HG03064 (cell line): ENCODE measurements around the gene CDC73.
"Not testable (repeated sequence)": the region's sequence is repeated elsewhere in the genome, so short reads cannot be mapped to it uniquely, and the experiment has no call there.

Experiments used
- ATAC-seq: cut with Tn5 transposase; IDR thresholded peaks from one replicate; pipeline ENCODE4 v1.9.1; 2021; ENCODE audit warnings: low read depth; ENCODE audit not compliant: unreplicated experiment

Gene CDC73

GRCh38 chr1:193113258-193113991 lies 8.4 kb upstream of the CDC73 start:
- ATAC-seq, result no peak

DNA sequence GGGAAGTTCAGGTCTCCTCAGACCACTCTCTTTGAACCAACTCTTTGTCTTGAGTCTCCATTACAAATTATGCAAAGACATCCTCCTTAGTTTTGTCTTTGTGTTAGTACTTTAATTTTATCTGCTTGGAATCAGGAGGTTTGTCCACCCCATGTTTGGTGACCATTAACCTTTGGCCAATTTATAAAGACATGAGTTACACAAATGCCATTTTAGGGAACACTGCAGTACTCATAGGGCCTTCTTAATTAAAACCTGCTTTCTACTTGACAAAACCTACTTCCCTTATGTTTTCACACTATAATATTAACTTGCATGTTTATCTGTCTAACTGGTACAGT lies 7.9 kb upstream of the CDC73 start:
- ATAC-seq, result no peak

GRCh38 chr1:193114485-193115095 lies 7.2 kb upstream of the CDC73 start:
- ATAC-seq, result no peak

GRCh38 chr1:193115629-193116227 lies 6.1 kb upstream of the CDC73 start:
- ATAC-seq, result no peak

GRCh38 chr1:193117167-193117566 lies 4.7 kb upstream of the CDC73 start:
- not testable (repeated sequence) for ATAC-seq

DNA sequence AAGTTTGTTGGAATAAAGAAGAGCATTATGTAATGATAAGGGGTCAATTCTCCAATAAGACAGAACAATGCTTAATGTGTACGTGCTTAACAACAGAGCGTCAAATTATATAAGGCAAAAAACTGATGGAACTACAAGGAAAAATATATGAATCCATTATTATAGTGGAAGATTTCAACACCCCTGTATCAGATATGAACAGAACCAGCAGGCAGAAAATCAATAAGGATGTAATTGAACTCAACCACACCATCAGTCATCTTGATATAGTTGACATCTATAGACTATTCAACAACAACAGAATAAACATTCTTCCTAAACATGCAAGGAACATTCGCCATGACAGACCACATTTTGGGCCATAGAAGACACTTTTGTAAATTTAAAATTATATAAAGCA lies 3.6 kb upstream of the CDC73 start:
- no peak for ATAC-seq

DNA sequence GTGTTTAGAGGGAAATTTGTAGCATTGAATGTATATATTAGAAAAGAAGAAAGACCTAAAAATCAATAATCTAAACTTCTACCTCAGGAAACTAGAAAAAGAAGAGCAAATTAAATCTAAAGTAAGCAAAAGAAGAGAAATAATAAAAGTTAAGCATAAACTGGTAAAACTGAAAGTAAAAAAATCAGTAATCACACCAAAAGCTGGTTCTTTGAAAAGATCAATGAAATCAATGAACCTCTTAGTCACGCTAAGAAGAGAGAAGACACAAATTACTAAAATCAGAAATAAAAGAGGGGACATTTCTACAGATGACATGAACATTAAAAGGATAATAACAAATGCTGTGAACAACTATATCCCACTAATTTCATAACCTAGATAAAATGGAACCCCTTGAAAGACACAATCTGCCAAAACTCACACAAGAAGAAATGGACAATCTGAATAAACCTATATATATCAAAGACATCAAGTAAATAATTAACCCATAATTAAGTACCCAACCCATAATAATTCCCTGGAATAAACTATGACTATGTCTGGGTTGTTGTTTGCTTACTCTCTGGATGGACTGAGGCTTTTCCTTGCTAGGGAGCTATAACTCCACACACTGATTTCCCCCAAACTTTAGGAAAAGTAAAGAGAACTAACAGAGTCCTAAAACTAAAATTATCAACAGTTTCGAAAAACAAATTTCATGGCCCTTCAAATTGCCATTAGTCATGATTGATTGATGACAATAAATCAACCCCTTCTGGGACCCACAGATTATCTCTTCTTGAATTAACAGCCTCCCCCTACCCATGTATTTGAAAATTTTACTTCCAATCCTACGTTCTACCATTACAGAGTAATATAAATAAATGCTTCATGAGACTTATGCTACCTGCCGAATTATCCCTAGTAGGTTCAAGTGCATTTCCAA lies 2.8 kb upstream of the CDC73 start:
- no peak for ATAC-seq

GRCh38 chr1:193120604-193121166 lies 1.1 kb upstream of the CDC73 start:
- ATAC-seq, result no peak

DNA sequence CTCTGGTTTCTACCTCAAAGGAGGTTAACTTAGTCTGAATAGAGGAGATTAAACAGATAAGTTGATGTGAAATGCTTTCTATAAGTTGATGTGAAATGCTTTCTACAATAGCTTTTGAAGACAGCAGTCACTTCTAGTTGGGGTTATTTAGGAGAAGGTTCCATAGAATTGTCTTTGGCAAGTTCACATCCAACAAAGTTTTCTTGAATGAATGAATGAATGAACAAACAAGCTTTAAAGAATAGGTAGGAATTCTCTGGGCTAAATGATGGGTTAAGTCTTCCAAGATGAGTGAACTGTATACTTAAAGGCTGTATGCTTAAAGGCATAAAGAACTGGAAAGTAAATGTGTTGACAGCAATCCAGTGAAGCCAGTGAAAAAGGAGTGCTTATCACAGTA lies 1.9 kb downstream of the CDC73 start:
- no peak for ATAC-seq

DNA sequence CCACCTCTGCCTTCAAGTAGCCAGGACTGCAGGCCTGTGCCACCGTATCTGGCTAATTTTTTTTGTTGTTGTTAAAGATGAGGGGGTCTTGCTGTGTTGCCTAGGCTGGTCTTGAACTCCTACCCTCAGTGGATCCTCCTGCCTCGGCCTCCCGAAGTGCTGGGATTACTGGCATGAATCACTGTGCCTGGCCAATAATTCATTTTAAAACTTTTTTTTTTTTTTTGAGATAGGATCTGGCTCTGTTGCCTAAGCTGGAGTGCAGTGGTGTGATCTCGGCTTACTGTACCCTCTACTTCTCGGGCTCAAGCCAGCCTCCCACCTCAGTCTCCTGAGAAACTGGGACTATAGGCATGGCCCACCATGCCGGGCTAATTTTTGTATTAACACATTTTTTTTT lies 3.5 kb downstream of the CDC73 start:
- no peak for ATAC-seq

DNA sequence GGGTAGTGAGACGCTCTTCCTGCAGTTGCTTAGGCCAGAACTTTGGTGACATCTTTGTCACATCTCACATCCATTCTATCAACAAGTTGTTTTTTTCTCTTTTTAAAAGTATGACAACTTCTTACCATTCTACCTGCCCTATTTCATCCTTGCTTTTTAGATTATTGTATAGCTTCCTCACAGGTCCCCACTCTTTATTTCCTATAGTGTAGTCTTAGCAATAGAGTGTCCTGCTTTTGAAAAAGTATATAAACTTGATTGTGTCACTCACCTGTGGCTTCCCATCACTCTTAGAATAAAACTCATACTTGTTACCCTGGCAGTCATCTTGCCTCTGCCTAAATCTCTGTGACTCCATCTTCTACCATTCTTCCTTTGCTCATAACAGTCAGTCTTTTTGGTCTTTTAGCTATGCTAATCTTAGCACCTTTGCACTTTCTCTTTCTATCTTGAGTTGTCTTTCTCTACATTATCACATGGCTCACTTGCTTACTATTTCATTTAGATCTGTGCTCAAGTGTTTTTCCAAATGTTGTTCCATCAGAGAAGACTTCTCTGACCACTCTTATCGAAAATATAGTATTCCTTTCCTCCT lies 9.5 kb downstream of the CDC73 start:
- ATAC-seq, result no peak

GRCh38 chr1:193140254-193140653 lies 18.4 kb downstream of the CDC73 start:
- no peak for ATAC-seq

GRCh38 chr1:193141804-193142203 lies 20.0 kb downstream of the CDC73 start:
- ATAC-seq, result no peak

GRCh38 chr1:193142409-193142808 lies 20.6 kb downstream of the CDC73 start:
- no peak for ATAC-seq

- no peak for ATAC-seq
Measured at GRCh38 chr1:193143285-193143684, 21.5 kb downstream of the CDC73 start.

- no peak for ATAC-seq
Measured at GRCh38 chr1:193144361-193144938, 22.6 kb downstream of the CDC73 start.

DNA sequence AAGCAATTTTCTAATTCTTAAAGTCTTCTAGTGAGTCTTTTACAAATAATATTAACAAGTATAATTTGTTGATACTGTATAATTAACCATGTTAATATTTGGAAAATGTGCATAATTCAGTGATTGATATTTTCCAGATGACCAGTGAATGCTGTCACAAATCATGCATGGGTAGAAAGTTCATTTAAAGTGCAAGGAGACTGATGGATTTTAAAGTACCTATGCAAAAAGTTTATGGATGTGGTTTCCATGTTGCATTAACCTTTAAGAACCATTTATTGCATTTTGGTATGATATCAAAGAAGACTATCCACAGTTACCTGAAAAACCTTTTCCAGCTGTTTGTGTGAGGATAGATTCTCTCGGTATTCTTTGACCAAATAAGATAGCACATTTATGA lies 23.2 kb downstream of the CDC73 start:
- no peak for ATAC-seq

DNA sequence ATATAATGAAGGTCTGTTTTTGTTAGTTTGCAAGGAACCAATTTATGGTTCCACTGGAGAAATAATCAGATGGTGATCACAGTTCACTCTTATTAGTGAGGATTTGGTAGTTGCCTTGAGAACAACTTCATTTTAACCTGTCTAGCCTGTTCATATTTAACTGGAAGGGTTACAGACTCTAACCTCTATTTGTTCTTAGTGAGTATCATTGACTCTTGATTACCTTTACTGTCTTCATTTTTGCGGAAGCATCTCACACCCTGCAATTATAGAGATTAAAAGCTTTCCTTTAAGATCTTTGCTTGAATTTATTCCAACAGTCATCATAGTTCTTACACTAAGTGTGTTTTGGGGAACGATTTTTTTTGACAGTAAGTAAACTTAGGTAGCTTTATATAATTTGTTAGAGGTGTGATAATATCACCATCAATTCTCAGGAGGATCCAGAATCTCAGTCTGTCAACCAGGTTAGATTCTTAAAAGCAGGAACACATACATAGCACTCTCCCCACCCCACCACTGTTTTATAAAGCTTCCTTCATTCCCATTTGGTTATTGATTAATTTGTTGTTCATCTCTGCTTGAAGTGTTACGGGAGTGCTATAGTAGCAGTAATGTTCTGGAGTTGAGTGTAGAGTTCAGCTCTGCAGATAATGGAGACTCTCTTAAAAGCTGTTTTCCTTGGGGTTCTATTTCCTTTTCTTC lies 34.4 kb downstream of the CDC73 start:
- ATAC-seq, result no peak

DNA sequence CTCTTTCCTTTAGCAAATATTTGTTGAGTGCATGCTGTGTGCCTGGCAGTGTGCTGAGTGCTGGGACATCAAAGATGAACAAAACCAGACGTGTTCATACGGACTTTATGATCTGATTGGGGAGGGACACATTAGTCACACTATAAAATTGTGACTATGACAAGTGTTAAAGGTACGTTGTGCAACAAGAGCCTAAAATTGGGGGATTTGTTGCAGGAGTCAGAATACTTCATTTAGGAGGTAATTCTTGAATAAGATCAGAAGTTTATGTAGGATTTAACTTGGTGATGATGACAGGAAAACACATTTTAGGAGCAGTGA lies 35.0 kb downstream of the CDC73 start:
- ATAC-seq, result no peak

- ATAC-seq, result no peak
Measured at GRCh38 chr1:193157360-193157759, 35.5 kb downstream of the CDC73 start.
